CD4-positive, alpha-beta T cell (primary cell): Measurements from ENCODE around the gene CMTM1. TPM values are rescaled to one million over a fixed set of nuclear protein-coding genes. Genes with fewer than 3 reads are reported as not detected.

ENCODE experiments used
- ATAC-seq: fragments of 200-7000 bp; cut with Tn5 transposase; one replicate; pipeline ENCODE4 v1.10.0; 2022; ENCODE audit warnings: mild to moderate bottlenecking; ENCODE audit not compliant: poor library complexity
- CTCF ChIA-PET: fragments of 350-600 bp; sonication (Branson Sonifier 250); formaldehyde crosslinking; loops from one replicate; lab custom pipeline; 2021; ENCODE audit warnings: antibody characterized with exemption, inconsistent platforms; lab: Charles Lee
- POLR2A ChIA-PET: fragments of 350-600 bp; sonication (Branson Sonifier 250); formaldehyde crosslinking; loops from one replicate; lab custom pipeline; 2021; ENCODE audit warnings: antibody characterized with exemption, inconsistent platforms; lab: Charles Lee
- DNase-seq, 14 experiments: peaks; one replicate each; pipeline ENCODE4 v3.0.0-alpha.2; 2013 to 2020; ENCODE audit warnings: mixed read lengths in 2 of 14
- H3K27ac ChIP-seq, 2 donors: one replicate each; pipeline versions ENCODE4 v1.5.1 to v1.7.0; 2013; ENCODE audit warnings: low read length in 2 of 2, low read depth in 1 of 2, mild to moderate bottlenecking in 1 of 2
- H3K27me3 ChIP-seq, 2 experiments: 1 replicate in 1 of 2; 2 replicates in 1 of 2; pipeline versions ENCODE4 v1.6.1 to v1.7.0; 2013; ENCODE audit warnings: low read length in 2 of 2, control low read depth in 1 of 2, mild to moderate bottlenecking in 1 of 2, moderate library complexity in 1 of 2; ENCODE audit not compliant: insufficient read depth in 2 of 2, control insufficient read depth in 1 of 2
- H3K36me3 ChIP-seq: one replicate; pipeline ENCODE4 v1.6.1; 2013; ENCODE audit warnings: low read length, control low read depth; ENCODE audit not compliant: insufficient read depth
- H3K4me1 ChIP-seq: one replicate; pipeline ENCODE4 v1.6.1; 2013; ENCODE audit warnings: low read length, control low read depth; ENCODE audit not compliant: insufficient read depth
- H3K4me3 ChIP-seq: one replicate; pipeline ENCODE4 v1.5.1; 2013; ENCODE audit warnings: mild to moderate bottlenecking, low read length, moderate library complexity
- H3K9me3 ChIP-seq, 2 experiments: 1 replicate in 1 of 2; 2 replicates in 1 of 2; pipeline versions ENCODE4 v1.6.1 to v1.7.0; 2013; ENCODE audit warnings: low read length in 2 of 2, mild to moderate bottlenecking in 2 of 2, control low read depth in 1 of 2, moderate library complexity in 1 of 2; ENCODE audit not compliant: control insufficient read depth in 1 of 2, insufficient read depth in 1 of 2
- H3K27ac Mint-ChIP-seq: one replicate; pipeline ENCODE4 v1.8.0; 2020; ENCODE audit warnings: mixed read lengths
- H3K27me3 Mint-ChIP-seq: one replicate; pipeline ENCODE4 v1.8.0; 2021; ENCODE audit warnings: mixed read lengths
- H3K36me3 Mint-ChIP-seq: one replicate; pipeline ENCODE4 v1.8.0; 2021; ENCODE audit warnings: low read depth, mixed read lengths
- H3K4me1 Mint-ChIP-seq: one replicate; pipeline ENCODE4 v1.8.0; 2021; ENCODE audit warnings: low read depth, mixed read lengths
- H3K4me3 Mint-ChIP-seq: one replicate; pipeline ENCODE4 v1.8.0; 2020; ENCODE audit warnings: mild to moderate bottlenecking, mixed read lengths
- H3K9me3 Mint-ChIP-seq: one replicate; pipeline ENCODE4 v1.8.0; 2020; ENCODE audit warnings: mixed read lengths
- intact Hi-C, 2 experiments: fragments of 100-400 bp; cut with DNase I in 1 of 2; cut with micrococcal nuclease in 1 of 2; formaldehyde crosslinking; loops; one replicate each; pipeline versions ENCODE4 v1.15.1 to v1.9.0; 2023 to 2025; cut with DNase I, micrococcal nuclease
- total RNA-seq, 174 experiments: library from RNA in 2 of 174; stranded (reverse) in 2 of 174; gene quantifications; one replicate each; pipeline ENCODE4 v1.2.3 and lab custom pipeline; 2021 to 2026
- TF ChIP-seq, protein P1 (sequence below): fragments of 200-600 bp; IDR thresholded peaks from one replicate; pipeline ENCODE4 v1.8.0; 2022; ENCODE audit warnings: antibody characterized with exemption, mild to moderate bottlenecking

Gene CMTM1
- total RNA-seq, 2 experiments from 2014 or later, result 0.66 to 1.1 TPM

DNA sequence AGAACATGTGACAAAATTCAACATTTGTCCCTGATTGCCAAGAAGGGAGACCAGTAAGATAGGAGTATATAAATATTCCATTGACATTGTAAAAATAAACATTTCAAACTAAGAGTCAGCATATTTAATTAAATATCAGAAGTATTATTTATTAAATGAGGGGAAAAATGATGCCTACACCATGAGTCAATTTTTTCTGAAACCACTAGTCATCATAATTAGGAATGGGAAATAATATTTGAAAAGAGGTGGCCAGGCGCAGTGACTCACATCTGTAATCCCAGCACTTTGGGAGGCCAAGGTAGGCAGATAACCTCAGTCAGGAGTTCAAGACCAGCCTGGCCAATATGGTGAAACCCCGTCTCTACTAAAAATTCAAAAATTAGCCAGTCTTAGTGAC is 2.1 kb downstream of the CMTM1 start:
- H3K4me3 ChIP-seq, result no peak overlapping the region
- H3K27me3 ChIP-seq, result no peaks in the 10 kb centered on the region
- no peak overlapping the region for H3K27ac Mint-ChIP-seq
- no peaks in the 10 kb centered on the region for H3K27me3 Mint-ChIP-seq
- H3K36me3 Mint-ChIP-seq, result peaks cover 42% of the 10 kb centered on the region
- H3K9me3 ChIP-seq, result peaks cover 0 to 3% of the 10 kb centered on the region in 2 experiments
- peaks cover 37% of the 10 kb centered on the region for H3K36me3 ChIP-seq
- ChIA-PET POLR2A (interaction anchor here (1.9 kb wide), 1 partner anchor 16 kb away, joined by 5 read pairs; the partner anchor contains the start of gene CKLF), CTCF (interaction anchor here (0.9 kb wide), 1 partner anchor 8 kb away, joined by 3 read pairs; no protein-coding TSS in a partner anchor)
- no peak overlapping the region for H3K27ac ChIP-seq
- DNase-seq (no peak), ATAC-seq (no peak)
- TF ChIP-seq, protein P1, sequence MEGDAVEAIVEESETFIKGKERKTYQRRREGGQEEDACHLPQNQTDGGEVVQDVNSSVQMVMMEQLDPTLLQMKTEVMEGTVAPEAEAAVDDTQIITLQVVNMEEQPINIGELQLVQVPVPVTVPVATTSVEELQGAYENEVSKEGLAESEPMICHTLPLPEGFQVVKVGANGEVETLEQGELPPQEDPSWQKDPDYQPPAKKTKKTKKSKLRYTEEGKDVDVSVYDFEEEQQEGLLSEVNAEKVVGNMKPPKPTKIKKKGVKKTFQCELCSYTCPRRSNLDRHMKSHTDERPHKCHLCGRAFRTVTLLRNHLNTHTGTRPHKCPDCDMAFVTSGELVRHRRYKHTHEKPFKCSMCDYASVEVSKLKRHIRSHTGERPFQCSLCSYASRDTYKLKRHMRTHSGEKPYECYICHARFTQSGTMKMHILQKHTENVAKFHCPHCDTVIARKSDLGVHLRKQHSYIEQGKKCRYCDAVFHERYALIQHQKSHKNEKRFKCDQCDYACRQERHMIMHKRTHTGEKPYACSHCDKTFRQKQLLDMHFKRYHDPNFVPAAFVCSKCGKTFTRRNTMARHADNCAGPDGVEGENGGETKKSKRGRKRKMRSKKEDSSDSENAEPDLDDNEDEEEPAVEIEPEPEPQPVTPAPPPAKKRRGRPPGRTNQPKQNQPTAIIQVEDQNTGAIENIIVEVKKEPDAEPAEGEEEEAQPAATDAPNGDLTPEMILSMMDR, result no peak
- intact Hi-C loops, result no loop called here
- H3K4me1 ChIP-seq, result no peaks in the 10 kb centered on the region
- peaks cover 6% of the 10 kb centered on the region for H3K4me1 Mint-ChIP-seq
- H3K4me3 Mint-ChIP-seq, result no peak overlapping the region
- no peaks in the 10 kb centered on the region for H3K9me3 Mint-ChIP-seq

DNA sequence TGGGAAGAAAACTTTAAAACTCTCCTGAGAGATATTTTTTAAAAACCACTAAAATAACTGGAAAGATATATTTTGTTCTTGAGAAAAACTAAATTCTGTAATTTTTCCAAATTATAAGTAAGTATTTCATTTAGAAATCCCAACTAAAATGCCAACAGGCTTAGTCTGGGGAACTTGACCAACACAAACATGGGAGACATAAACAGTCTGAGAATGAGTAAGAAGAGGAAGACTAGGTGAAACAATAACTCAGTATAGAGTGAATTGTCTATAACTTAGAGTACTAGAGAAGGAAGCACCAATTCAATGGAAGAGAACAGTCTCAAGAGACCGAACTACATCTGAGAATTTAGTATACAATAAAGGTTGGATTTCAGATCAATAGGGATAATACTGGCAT is 2.9 kb downstream of the CMTM1 start:
- intact Hi-C loops, result no loop called here
- no peak for DNase-seq
- Mint-ChIP-seq H3K4me1 (peaks cover under 1% of the 10 kb centered on the region), H3K9me3 (no peaks in the 10 kb centered on the region), H3K4me3 (no peak overlapping the region), H3K27me3 (no peaks in the 10 kb centered on the region), H3K27ac (peak overlapping the region; percentile 63), H3K36me3 (peaks cover 35% of the 10 kb centered on the region)
- TF ChIP-seq, protein P1, result no peak
- Histone ChIP-seq H3K27me3 (no peaks in the 10 kb centered on the region), H3K36me3 (peaks cover 29% of the 10 kb centered on the region), H3K27ac (no peak overlapping the region), H3K4me3 (no peak overlapping the region), H3K9me3 (peaks cover 0 to 3% of the 10 kb centered on the region in 2 experiments), H3K4me1 (no peaks in the 10 kb centered on the region)
- ATAC-seq, result no peak
- ChIA-PET POLR2A (interaction anchor here (1.9 to 2.0 kb wide), 2 partner anchors 10 to 17 kb away, joined by 5 to 8 read pairs; partner anchors contain the start of genes CKLF and CMTM2), CTCF (interaction anchor here (0.9 to 1.5 kb wide), 4 partner anchors 9 to 21 kb away, joined by 3 to 7 read pairs (median 3); no protein-coding TSS in a partner anchor)

DNA sequence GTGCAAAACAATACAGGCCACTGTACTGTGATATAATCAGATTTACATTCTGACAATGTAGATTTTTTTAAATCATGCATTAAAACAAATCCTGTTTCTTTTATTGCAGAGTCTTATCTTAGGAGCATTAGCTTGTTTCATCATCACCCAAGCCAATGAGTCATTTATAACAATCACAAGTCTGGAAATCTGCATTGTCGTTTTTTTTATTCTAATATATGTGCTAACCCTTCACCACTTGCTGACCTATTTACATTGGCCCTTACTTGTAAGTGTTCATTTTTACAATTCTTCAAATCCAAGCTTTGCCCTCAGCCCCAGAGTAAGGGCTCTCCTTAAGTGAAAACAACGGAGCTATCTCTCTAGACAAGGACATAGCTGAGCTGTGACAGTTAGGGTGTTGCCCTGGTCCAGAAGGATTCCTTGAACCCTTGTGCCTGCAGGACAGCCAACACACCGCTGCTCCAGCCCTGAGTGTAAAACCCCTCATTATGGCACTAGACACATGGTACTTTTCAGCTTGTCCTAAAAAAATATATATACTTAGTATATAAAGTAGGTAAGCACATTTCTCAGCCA is 3.7 kb downstream of the CMTM1 start:
- H3K4me1 Mint-ChIP-seq, result no peaks in the 10 kb centered on the region
- H3K36me3 Mint-ChIP-seq, result peaks cover 29% of the 10 kb centered on the region
- H3K27ac Mint-ChIP-seq, result peak overlapping the region; percentile 63
- no peak overlapping the region for H3K27ac ChIP-seq
- no peaks in the 10 kb centered on the region for H3K9me3 Mint-ChIP-seq
- ATAC-seq, result no peak
- H3K4me3 Mint-ChIP-seq, result no peak overlapping the region
- no peaks in the 10 kb centered on the region for H3K4me1 ChIP-seq
- TF ChIP-seq, protein P1, result no peak
- CTCF ChIA-PET, result interaction anchor here (1.0 to 1.5 kb wide), 3 partner anchors 13 to 22 kb away, joined by 3 to 7 read pairs (median 3); no protein-coding TSS in a partner anchor
- peaks cover 22% of the 10 kb centered on the region for H3K36me3 ChIP-seq
- DNase-seq, result no peak
- peaks cover 0 to 3% of the 10 kb centered on the region in 2 experiments for H3K9me3 ChIP-seq
- no peaks in the 10 kb centered on the region for H3K27me3 Mint-ChIP-seq
- intact Hi-C loops, result no loop called here
- no peaks in the 10 kb centered on the region for H3K27me3 ChIP-seq
- H3K4me3 ChIP-seq, result no peak overlapping the region
- POLR2A ChIA-PET, result interaction anchor here (0.6 to 2.0 kb wide), 4 partner anchors 9 to 157 kb away, joined by 3 to 8 read pairs (median 4); partner anchors contain the start of genes CKLF and CMTM2
